HEK293 (cell line): ENCODE data around the gene NID1.

Source experiments
- CTCF ChIP-seq: fragments of 450-650 bp; formaldehyde crosslinking; IDR thresholded peaks from 2 replicates; pipeline ENCODE4 v1.5.1; 2016; ENCODE audit warnings: missing biosample characterization, missing genetic modification characterization
- MYNN ChIP-seq: fragments of 450-650 bp; formaldehyde crosslinking; IDR thresholded peaks from 2 replicates; pipeline ENCODE4 v1.5.1; 2016; ENCODE audit warnings: missing biosample characterization, missing genetic modification characterization, borderline replicate concordance
- REST ChIP-seq: fragments of 450-650 bp; formaldehyde crosslinking; IDR thresholded peaks from 2 replicates; pipeline ENCODE4 v1.5.1; 2016; ENCODE audit warnings: missing biosample characterization, missing genetic modification characterization
- ZFP41 ChIP-seq: fragments of 450-650 bp; formaldehyde crosslinking; IDR thresholded peaks from 2 replicates; pipeline ENCODE4 v1.5.1; 2016; ENCODE audit warnings: missing biosample characterization, missing genetic modification characterization, borderline replicate concordance
- ZNF211 ChIP-seq: fragments of 450-650 bp; formaldehyde crosslinking; IDR thresholded peaks from 2 replicates; pipeline ENCODE4 v1.5.1; 2016; ENCODE audit warnings: low read depth, missing biosample characterization, missing genetic modification characterization
- ZNF24 ChIP-seq: fragments of 450-650 bp; formaldehyde crosslinking; IDR thresholded peaks from 2 replicates; pipeline ENCODE4 v1.5.1; 2016; ENCODE audit warnings: missing biosample characterization, missing genetic modification characterization
- ZNF416 ChIP-seq: fragments of 450-650 bp; formaldehyde crosslinking; IDR thresholded peaks from 2 replicates; pipeline ENCODE4 v1.5.1; 2016; ENCODE audit warnings: missing biosample characterization, missing genetic modification characterization

- TF ChIP-seq MYNN (tag by site-specific recombination) (no peak), REST (tag by site-specific recombination) (no peak), ZFP41 (tag by site-specific recombination) (no peak), ZNF211 (no peak), ZNF24 (tag by site-specific recombination) (no peak), CTCF (tag by site-specific recombination) (no peak), ZNF416 (tag by site-specific recombination) (no peak)
These were observed 38.2 kb upstream of the NID1 start for GRCh38 chr1:236103059-236103458.
